Fibroblast of peridontal ligament (primary cell): ENCODE measurements around the gene MAPK7.

Experiments
- DNase-seq: peaks from one replicate; pipeline ENCODE4 v3.0.0-alpha.2; 2010; ENCODE audit errors: extremely low read depth

The MAPK7 gene

DNA sequence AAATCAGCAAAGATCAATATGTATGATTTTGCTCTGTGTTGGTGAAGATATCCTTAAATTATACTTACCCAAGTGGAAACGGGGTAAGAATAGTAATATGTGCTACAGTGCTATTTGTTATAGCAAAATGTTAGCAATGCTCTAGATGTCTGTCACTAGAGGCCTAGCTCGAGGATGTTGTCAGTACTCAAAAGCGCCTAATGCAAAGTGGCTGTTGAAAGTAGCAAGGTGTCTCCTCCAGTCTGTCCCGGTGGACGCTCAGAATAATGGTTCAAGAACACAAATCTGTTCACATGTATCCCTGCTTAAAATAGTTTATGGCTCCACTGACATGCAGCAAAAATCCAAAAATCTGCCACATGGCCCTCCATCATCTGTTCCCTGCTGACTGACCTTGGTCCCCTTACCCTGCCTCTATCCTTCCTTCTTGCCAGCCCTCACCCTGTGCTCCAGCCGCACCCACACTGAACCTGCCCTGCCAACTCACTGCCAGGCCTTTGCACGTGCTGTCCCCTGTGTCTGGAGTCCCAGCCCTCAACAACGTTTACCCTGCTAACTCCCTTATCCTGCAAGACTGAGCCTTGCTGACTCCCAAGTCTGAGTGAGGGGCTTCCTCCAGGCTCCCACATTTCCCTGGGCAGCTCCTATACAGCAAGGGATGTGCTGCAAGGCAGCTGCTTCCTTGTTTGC, 23.2 kb downstream of the MAPK7 start:
- DNase-seq = no peak

DNA sequence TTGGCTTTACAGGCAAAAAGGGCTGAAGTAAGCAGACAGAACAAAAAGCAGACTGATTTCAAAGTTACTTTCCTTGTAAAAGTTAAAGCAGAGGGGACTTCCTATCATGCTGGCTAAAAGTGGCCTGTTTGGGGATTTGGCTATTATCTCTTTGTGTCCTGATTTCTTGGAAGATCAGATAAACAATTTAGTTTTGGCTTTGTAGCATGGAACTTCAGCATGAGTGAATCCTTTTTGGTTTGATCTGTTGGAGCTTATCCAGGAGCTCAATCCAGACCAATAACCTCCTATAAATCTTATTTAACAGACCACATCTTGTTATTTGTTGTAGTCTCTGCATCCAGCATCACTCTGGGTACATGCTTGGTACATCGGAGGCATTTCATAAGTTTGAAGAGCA, 23.9 kb downstream of the MAPK7 start:
- DNase-seq = no peak

DNA sequence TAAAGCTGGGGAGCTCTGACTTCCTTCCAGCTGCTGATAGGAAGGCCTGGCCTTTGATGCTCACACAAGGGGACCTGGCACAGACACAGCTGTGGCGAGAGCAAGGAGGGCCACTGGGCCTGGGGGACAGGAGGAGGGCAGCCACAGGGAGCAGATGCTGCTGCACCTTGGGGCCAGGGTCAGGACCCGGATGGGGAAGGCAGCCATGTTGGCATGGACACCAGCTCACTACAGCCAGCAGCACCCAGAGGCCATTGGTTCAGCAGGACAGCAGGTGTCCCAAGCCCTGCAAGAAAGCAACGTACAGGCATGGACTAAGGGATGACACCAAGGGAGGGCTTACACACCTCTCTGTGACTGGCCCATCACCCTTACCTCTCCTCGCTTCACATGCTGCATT, 24.7 kb downstream of the MAPK7 start:
- no peak for DNase-seq

GRCh38 chr17:19404264-19404663, 26.0 kb downstream of the MAPK7 start:
- DNase-seq = no peak

DNA sequence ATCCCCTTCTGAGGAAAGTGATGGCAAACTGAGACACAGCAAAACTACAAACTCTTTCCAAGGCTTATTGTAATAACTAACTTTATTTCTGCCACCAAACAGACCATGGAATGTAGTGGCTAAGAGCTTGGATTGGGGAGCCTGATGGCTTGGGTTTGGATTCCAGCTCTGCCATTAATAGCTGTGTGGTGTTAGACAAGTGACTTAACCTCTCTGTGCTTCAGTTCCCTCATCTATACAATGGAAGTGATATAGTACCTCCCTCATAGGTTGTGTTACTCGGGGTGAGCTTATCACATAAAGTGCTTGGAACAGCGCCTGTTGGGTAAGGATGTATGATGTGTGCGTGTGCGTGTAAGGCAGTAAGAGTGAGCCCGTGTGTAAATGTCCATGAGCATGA, 26.8 kb downstream of the MAPK7 start:
- DNase-seq = no peak

DNA sequence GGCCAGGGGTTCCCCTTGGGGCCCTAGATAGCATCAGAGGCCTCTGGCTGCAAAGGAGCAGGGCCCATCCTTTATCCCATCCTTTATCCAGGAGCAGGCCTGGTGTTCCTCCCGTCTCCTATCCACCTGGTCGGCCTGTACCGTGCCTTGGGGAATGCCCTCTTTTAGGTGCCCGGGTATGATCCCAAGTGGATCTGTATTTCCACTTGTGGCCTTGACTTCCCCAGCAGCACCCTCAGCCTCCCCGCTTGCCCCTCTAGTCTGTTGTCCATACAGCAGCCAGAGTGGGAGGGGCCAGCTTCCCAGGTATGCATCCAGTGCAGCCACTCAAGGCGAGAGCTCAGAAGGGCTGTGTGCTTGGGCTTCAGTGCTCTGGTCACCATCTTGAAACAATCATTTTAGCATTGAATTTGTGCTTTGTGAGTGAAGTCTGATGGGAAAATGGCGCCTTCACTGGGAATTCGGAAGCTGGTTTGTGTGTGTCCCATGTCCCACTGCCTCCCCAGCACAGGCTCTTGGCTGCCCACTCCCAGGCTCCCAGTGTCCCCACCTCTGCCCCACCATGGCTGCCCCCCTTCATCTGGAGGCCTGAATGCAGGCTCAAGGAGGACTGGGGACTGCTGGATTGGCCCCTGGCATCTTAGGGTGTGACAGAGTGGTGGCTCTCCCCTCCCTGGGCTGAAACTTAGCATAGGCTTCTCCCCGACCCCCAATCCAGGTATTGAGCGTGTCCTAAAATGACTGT, 29.5 kb downstream of the MAPK7 start:
- DNase-seq = no peak

- DNase-seq = no peak
Measured at GRCh38 chr17:19408346-19408710, 30.0 kb downstream of the MAPK7 start.

GRCh38 chr17:19409066-19409465, 30.8 kb downstream of the MAPK7 start:
- DNase-seq = no peak

DNA sequence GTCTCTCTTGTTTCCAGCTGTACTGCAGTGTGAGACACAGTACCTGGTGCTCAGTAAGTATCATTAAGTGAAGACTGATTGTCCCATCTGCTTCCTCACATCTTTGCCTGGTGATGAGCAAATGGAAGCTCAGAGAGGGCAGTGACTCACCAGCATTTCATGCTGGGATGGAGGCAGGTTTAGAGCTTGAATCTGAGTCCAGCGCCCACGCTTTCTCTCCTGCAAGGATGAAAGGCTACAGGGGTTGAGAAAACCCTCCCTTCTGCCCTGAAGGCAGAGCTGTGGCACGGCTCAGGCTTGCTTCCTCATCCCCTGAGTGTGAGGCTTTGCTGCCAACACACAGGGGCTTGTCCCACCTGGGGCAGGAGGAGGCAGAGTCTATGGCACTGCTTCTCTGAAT, 31.2 kb downstream of the MAPK7 start:
- no peak for DNase-seq

GRCh38 chr17:19410091-19410490, 31.8 kb downstream of the MAPK7 start:
- no peak for DNase-seq

GRCh38 chr17:19410875-19411620, 32.8 kb downstream of the MAPK7 start, which contains the start of gene RNF112:
TSS of gene RNF112 (plus strand) at chr17:19411232. CDS start at chr17:19411409, 177 bp downstream.
- DNase-seq = peak; percentile 33

DNA sequence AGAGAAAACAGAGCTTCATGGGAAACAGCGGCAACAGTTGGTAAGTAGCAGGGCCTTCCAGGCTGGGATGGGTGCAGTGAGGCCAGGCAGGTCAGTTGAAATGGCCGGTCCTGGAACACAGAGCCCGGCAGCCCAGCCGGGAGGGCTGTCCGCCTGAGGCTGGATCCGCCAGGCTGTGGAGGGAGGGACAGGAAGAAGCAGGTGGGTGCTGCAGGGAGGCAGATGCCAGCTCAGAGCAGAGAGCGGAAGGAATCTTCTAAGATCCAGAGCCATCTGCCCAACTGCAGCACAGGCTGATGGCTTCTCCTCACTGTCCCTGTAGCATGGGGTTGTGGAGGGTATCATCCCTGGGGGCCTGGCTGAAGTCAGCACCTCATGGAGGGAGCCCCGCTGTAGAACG, 33.3 kb downstream of the MAPK7 start:
- DNase-seq = no peak

DNA sequence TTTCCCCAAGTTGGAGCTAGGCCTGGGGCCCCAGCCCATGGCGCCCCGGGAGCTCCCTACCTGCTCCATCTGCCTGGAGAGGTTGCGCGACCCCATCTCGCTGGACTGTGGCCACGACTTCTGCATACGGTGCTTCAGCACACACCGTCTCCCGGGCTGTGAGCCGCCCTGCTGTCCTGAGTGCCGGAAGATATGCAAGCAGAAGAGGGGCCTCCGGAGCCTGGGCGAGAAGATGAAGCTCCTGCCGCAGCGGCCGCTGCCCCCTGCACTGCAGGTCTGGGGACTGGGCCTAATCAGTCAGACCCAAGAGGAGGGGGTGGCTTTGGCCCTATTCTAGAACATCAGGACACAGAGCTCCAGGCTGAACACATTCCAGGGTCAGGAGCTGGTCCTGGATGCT, 34.2 kb downstream of the MAPK7 start:
- DNase-seq = no peak

DNA sequence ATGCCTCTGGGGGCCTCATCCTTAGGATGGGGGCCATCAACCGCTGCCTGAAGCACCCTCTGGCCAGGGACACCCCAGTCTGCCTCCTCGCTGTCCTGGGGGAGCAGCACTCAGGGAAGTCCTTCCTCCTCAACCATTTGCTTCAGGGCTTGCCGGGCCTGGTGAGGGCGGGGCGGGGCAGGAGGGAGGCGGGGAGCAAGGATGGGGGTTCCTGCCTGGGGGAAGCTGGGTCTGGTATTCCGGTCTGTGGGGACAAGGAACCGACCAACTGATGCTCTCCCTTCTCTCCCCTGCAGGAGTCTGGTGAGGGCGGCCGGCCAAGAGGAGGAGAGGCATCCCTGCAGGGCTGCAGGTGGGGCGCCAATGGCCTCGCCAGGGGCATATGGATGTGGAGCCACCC, 34.7 kb downstream of the MAPK7 start:
- no peak for DNase-seq

DNA sequence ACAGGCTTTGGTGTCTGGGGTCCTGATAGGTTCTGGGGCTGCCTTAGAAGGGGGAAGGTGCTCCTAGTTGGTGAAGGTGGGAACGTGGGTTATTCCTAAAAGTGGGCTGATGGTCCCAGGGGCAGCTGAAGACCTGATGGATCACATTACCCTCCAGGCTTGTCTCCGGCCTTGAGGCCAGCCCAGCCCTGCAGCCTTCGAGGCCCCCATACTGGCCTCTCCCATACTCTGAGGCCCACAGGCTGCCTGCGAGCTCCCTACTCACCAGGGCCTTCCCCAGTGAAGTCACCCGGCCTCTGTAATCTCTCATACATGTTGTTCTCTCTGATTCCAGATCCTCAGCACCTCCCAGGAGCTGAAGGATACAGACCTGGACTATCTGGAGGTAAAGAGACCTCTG, 35.5 kb downstream of the MAPK7 start:
- DNase-seq = no peak

DNA sequence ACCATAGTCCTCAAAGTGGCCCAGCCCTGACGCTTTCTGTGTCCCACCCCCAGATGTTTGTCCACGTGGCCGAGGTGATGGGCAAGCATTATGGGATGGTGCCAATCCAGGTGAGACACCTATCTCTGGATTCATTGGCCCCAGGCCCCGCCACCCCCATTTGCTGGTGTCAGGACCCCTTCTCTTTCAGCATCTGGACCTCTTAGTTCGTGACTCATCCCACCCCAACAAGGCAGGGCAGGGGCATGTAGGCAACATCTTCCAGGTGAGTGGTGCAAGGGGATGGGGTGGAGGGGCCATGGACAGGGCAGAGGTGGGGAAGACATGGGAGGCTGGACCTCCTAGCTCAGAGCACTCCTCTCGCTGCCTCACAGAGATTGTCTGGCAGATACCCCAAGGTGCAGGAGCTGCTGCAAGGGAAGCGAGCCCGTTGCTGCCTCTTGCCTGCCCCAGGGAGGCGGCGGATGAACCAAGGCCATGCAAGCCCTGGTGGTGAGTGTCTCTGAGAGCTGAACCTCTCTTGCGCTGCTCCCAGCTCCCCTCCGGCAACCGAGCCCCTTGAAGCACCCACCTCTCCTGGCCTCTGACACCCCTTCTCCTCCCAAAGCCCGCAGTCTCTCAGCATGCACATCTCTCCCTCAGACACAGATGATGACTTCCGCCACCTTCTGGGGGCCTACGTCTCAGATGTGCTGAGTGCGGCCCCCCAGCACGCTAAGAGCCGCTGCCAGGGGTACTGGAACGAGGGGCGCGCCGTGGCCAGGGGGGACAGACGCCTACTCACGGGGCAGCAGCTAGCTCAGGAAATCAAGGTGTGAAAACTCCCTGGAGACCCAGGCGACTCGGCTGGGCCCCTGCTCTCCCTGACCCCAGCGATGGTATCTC, 36.3 kb downstream of the MAPK7 start:
- DNase-seq = no peak

DNA sequence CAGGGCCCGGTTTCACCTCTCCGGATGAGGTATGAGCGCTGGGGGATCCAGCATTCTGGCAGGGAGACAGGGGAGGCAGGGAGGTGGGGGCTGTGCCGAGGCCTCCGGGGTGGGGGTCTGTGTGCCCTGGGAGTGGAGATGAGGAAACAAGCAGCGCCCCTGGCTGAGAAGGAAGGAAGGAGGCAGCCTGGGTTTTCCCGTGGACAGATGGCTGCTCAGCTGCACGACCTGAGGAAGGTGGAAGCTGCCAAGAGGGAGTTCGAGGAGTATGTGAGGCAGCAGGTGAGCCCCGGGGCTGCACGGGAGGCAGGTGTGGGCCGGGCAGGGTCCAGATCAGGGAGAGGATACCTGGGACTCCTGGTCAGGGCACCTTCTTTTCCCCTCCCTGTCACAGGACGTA, 37.0 kb downstream of the MAPK7 start:
- DNase-seq = no peak

- no peak for DNase-seq
Measured at GRCh38 chr17:19415806-19416775, 37.8 kb downstream of the MAPK7 start.

GRCh38 chr17:19417611-19418010, 39.3 kb downstream of the MAPK7 start:
- DNase-seq = no peak

DNA sequence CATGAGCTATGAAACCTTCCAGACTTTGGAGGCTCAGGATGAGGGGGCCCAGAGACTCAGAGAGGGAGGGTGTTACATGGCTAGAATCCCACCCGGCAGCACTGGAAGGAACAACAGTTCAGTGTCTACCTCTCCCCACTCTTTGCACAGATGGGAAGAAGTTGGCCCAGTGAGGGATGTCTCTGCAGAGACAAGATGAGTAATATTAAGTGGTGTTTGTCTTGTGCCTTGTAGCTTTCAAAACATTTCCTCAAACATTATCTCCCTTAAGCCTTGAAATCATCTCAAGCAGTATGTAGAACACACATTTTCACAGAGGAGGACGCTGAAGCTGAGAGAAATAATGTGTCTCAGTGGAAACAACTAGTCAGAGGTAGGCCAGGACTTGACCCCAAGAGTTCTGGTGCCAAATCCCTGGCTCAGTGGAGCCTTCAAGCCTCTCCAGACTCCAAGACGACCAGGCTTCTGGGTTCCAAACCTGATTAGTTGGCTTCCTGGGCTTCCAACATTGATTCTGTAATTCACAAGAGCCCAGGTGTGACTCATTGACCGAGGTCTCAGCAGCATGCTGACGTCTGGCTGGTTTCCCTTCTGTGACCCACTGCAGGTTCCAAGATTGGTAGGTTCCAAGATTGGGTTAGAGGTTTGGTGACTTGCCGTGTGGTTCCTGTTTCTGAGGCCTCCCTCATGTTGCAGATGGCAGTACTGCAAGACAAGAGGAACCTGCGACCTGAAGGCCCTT, 40.1 kb downstream of the MAPK7 start:
- DNase-seq = no peak
